Activated CD8-positive, alpha-beta memory T cell treated with anti-CD3 and anti-CD28 coated beads, Interleukin-2, amount 50 U/mL, for 4 hours (primary cell): Measurements from ENCODE around the gene GFRAL.

Experiments used
- DNase-seq: peaks from one replicate; pipeline ENCODE4 v3.0.0-alpha.2; 2020

GFRAL gene

DNA sequence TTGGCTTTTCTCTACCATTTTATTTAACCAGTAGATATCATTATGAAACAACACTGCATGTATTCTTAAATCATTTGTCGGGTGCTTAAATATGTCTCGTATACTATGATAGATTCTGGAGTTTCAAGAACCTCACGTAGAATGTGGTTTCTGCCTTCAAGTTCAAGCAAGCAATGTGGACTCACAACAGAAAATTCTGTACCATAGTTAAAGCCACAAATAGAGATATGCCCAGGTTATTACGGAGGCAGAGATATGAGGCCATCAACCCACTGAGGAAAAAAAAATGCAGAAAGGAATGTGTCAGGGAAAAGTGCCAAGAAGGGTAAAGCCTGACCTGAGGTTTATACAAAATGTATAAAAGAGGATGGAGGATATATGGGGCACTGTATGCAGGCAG lies 109.9 kb downstream of the GFRAL start:
- DNase-seq = no peak

GRCh38 chr6:55438203-55438602 lies 110.9 kb downstream of the GFRAL start:
- DNase-seq = no peak

GRCh38 chr6:55443238-55444134 lies 116.2 kb downstream of the GFRAL start:
- no peak for DNase-seq

GRCh38 chr6:55445648-55446204 lies 118.5 kb downstream of the GFRAL start:
- no peak for DNase-seq

- DNase-seq = no peak
Measured at GRCh38 chr6:55447891-55448290, 120.6 kb downstream of the GFRAL start.

DNA sequence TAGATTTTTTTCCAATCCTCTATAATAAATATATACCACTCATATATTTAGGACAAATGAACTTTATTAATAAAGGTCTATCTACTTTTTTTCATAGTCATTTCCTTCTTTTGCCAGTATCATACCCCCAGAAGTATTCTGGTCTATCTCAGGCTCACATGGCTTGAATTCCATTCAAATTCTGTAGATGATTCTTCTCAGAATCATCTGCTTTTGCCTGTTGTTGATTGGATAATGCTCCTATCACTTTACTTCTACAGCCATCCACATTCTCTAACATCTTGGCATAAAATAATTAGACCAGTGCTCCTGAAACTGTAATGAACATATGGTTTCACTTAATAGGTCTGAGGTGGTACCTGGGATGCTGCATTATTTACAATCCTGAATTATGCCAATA lies 121.2 kb downstream of the GFRAL start:
- DNase-seq = no peak

- no peak for DNase-seq
Measured at GRCh38 chr6:55449225-55449624, 122.0 kb downstream of the GFRAL start.

DNA sequence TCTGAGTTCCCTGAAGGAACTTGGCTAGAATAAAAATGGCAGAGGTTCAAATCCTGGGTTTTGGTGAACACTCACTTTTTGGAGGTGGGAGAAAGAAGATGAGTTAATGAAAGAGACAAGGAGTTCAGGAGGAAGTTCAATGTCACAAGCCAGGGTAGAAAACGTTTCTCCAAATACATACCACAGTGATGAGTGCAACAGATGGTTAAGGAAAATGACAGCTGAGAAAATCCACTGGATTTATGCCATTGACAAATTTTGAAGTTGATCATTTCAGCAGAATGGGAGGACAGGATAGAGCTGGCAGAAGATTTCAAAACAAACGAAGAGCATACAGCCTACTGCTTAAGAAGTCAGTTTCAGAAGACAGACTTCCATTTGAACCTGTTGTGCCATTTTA lies 122.7 kb downstream of the GFRAL start:
- no peak for DNase-seq
